GM20000 (cell line): Measurements from ENCODE around the gene SLC8A1.

Experiments used
- DNase-seq: peaks from one replicate; pipeline ENCODE4 v3.0.0; 2012; ENCODE audit warnings: low spot score
- CTCF ChIP-seq: IDR thresholded peaks from 2 replicates; pipeline ENCODE4 v1.5.1; 2012; ENCODE audit warnings: mild to moderate bottlenecking, control low read depth; ENCODE audit errors: extremely low read depth, missing control alignments

SLC8A1 gene

GRCh38 chr2:40299173-40299572 lies 152.7 kb downstream of the SLC8A1 start:
- no peak for TF ChIP-seq CTCF

GRCh38 chr2:40298026-40298425 lies 153.9 kb downstream of the SLC8A1 start:
- DNase-seq = no peak
- TF ChIP-seq CTCF = no peak

More at GRCh38 chr2:40299173-40299572, 152.7 kb downstream of the SLC8A1 start:
- DNase-seq = no peak

GRCh38 chr2:40292291-40292690 lies 159.6 kb downstream of the SLC8A1 start:
- no peak for DNase-seq
- no peak for TF ChIP-seq CTCF

- no peak for DNase-seq
- no peak for TF ChIP-seq CTCF
Observed at GRCh38 chr2:40289771-40290404, 162.0 kb downstream of the SLC8A1 start.

GRCh38 chr2:40287773-40288172 lies 164.1 kb downstream of the SLC8A1 start:
- TF ChIP-seq CTCF = no peak
- no peak for DNase-seq

- DNase-seq = no peak
- TF ChIP-seq CTCF = no peak
Observed at GRCh38 chr2:40287195-40287594, 164.7 kb downstream of the SLC8A1 start.

GRCh38 chr2:40286721-40287120 lies 165.2 kb downstream of the SLC8A1 start:
- DNase-seq = no peak
- no peak for TF ChIP-seq CTCF
